Uterus (tissue), 2 donors: ENCODE results near the gene TFEB.
A peak's percentile ranks its signal among the peaks of the same experiment; 100 is the strongest.

Experiments used
- CTCF ChIP-seq, 4 experiments: fragments of 200-600 bp in 2 of 4; fragments of 450-650 bp in 2 of 4; sonication (generic) in 2 of 4; IDR thresholded peaks; one replicate each; pipeline ENCODE4 v1.5.1; 2016 to 2019; ENCODE audit warnings: antibody characterized with exemption in 4 of 4, mild to moderate bottlenecking in 2 of 4, moderate library complexity in 1 of 4
- POLR2A ChIP-seq, 2 donors: fragments of 450-650 bp; IDR thresholded peaks; one replicate each; pipeline ENCODE4 v1.6.1; 2016; ENCODE audit warnings: antibody characterized with exemption in 2 of 2, mild to moderate bottlenecking in 1 of 2, moderate library complexity in 1 of 2

GRCh38 chr6:41779788-41780550 lies 44.6 kb upstream of the TFEB start, which contains the start of gene FRS3:
- TF ChIP-seq CTCF (IDR thresholded peaks at IDR 0.05) (peak; percentile 89 to 100 (median 95)), POLR2A (IDR thresholded peaks at IDR 0.05) (peak; percentile 20 to 46)
